IMR-90 (cell line): Measurements from ENCODE around the gene ACVR1B. TPM values are rescaled to one million over a fixed set of nuclear protein-coding genes. Genes with fewer than 3 reads are reported as not detected.
A peak's percentile ranks its signal among the peaks of the same experiment; 100 is the strongest.

Experiments used
- ATAC-seq: fragments of 200-7000 bp; cut with Tn5 transposase; 2 replicates; pipeline ENCODE4 v1.9.1; 2020; ENCODE audit warnings: low read depth, mild to moderate bottlenecking, moderate library complexity
- BruUV-seq: library from RNA; stranded (reverse); fragments of 400-500 nt; replicated peaks from 2 replicates; lab custom pipeline; 2021; lab: Mats Ljungman, UMichigan
- CTCF ChIA-PET: fragments of 300-600 bp; formaldehyde crosslinking; extraction: SDS; loops from one replicate; lab custom pipeline; 2021; ENCODE audit warnings: antibody characterized with exemption; lab: Yijun Ruan, JAX
- POLR2A ChIA-PET: fragments of 300-600 bp; sonication (Branson Sonifier 250); formaldehyde crosslinking; loops from one replicate; lab custom pipeline; 2022; ENCODE audit warnings: antibody characterized with exemption; ENCODE audit not compliant: unreplicated experiment; lab: Charles Lee
- DNase-seq: peaks from one replicate; pipeline ENCODE4 v3.0.0; 2013
- H2AFZ ChIP-seq: replicated peaks from 2 replicates; pipeline ENCODE3; 2013; ENCODE audit warnings: low read length, mild to moderate bottlenecking; ENCODE audit not compliant: poor library complexity
- H2AK5ac ChIP-seq: 2 replicates; pipeline ENCODE4 v1.6.1; 2013; ENCODE audit warnings: low read depth, low read length, inconsistent platforms
- H2AK9ac ChIP-seq: replicated peaks from 2 replicates; pipeline ENCODE3; 2013; ENCODE audit warnings: mild to moderate bottlenecking, low read depth, low read length, moderate library complexity; ENCODE audit not compliant: poor library complexity
- H2BK120ac ChIP-seq: 2 replicates; pipeline ENCODE4 v1.6.1; 2013; ENCODE audit warnings: low read depth, low read length, inconsistent platforms
- H2BK15ac ChIP-seq: 3 replicates; pipeline ENCODE4 v1.6.1; 2013; ENCODE audit warnings: low read depth, low read length, inconsistent platforms
- H2BK20ac ChIP-seq: 2 replicates; pipeline ENCODE4 v1.6.1; 2013; ENCODE audit warnings: low read depth, mild to moderate bottlenecking, inconsistent platforms, low read length, moderate library complexity
- H2BK5ac ChIP-seq: 2 replicates; pipeline ENCODE4 v1.6.1; 2013; ENCODE audit warnings: mild to moderate bottlenecking, low read depth, low read length, inconsistent platforms; ENCODE audit not compliant: poor library complexity, severe bottlenecking
- H3K14ac ChIP-seq: replicated peaks from 2 replicates; pipeline ENCODE4 v1.6.1; 2013; ENCODE audit warnings: low read depth, low read length, inconsistent platforms
- H3K18ac ChIP-seq: 2 replicates; pipeline ENCODE4 v1.6.1; 2013; ENCODE audit warnings: low read depth, low read length, control low read depth
- H3K23ac ChIP-seq: 2 replicates; pipeline ENCODE4 v1.6.1; 2013; ENCODE audit warnings: low read depth, low read length, inconsistent platforms
- H3K27ac ChIP-seq: 2 replicates; pipeline ENCODE4 v1.5.1; 2013; ENCODE audit warnings: mild to moderate bottlenecking, control low read depth, low read length; ENCODE audit not compliant: insufficient read depth
- H3K27me3 ChIP-seq: 2 replicates; pipeline ENCODE4 v1.6.1; 2013; ENCODE audit warnings: low read length; ENCODE audit not compliant: control insufficient read depth, insufficient read depth
- H3K36me3 ChIP-seq: 2 replicates; pipeline ENCODE4 v1.6.1; 2013; ENCODE audit warnings: low read length, mixed read lengths; ENCODE audit not compliant: control insufficient read depth, insufficient read depth
- H3K4ac ChIP-seq: 2 replicates; pipeline ENCODE4 v1.6.1; 2013; ENCODE audit warnings: low read depth, low read length, inconsistent platforms
- H3K4me1 ChIP-seq: 2 replicates; pipeline ENCODE4 v1.6.1; 2013; ENCODE audit warnings: low read length, mixed read lengths; ENCODE audit not compliant: control insufficient read depth, insufficient read depth
- H3K4me2 ChIP-seq: 2 replicates; pipeline ENCODE4 v1.6.1; 2013; ENCODE audit warnings: low read depth, mild to moderate bottlenecking, control low read depth, low read length, moderate library complexity
- H3K4me3 ChIP-seq: 2 replicates; pipeline ENCODE4 v1.5.1; 2013; ENCODE audit warnings: low read depth, mild to moderate bottlenecking, control low read depth, low read length, moderate library complexity; ENCODE audit not compliant: insufficient read depth
- H3K56ac ChIP-seq: 2 replicates; pipeline ENCODE4 v1.6.1; 2013; ENCODE audit warnings: low read length, inconsistent platforms; ENCODE audit not compliant: insufficient read depth; ENCODE audit errors: extremely low read depth
- H3K79me1 ChIP-seq, 2 experiments: 2 replicates each; pipeline ENCODE4 v1.6.1; 2013; ENCODE audit warnings: low read length in 2 of 2, inconsistent platforms in 1 of 2, low read depth in 1 of 2
- H3K9ac ChIP-seq: 2 replicates; pipeline ENCODE4 v1.6.1; 2013; ENCODE audit warnings: low read depth, low read length, control low read depth
- H3K9me1 ChIP-seq: 2 replicates; pipeline ENCODE4 v1.6.1; 2013; ENCODE audit warnings: low read length, inconsistent platforms; ENCODE audit not compliant: insufficient read depth
- H3K9me3 ChIP-seq: 2 replicates; pipeline ENCODE4 v1.6.1; 2013; ENCODE audit warnings: low read length; ENCODE audit not compliant: control insufficient read depth, insufficient read depth
- H4K20me1 ChIP-seq: 2 replicates; pipeline ENCODE4 v1.6.1; 2013; ENCODE audit warnings: low read length, inconsistent platforms; ENCODE audit not compliant: insufficient read depth
- H4K5ac ChIP-seq: 2 replicates; pipeline ENCODE4 v1.6.1; 2013; ENCODE audit warnings: mild to moderate bottlenecking, low read depth, low read length, control low read depth
- H4K8ac ChIP-seq, 2 experiments: 2 replicates each; pipeline ENCODE4 v1.6.1; 2013; ENCODE audit warnings: low read depth in 2 of 2, low read length in 2 of 2, control low read depth in 1 of 2, inconsistent platforms in 1 of 2
- H4K91ac ChIP-seq: 2 replicates; pipeline ENCODE4 v1.6.1; 2013; ENCODE audit warnings: low read depth, low read length, inconsistent platforms; ENCODE audit not compliant: insufficient read depth
- BHLHE40 ChIP-seq: fragments of 150-350 bp; IDR thresholded peaks from 2 replicates; pipeline ENCODE4 v1.6.1; 2016; ENCODE audit warnings: mild to moderate bottlenecking, low read depth, low read length
- CEBPB ChIP-seq: IDR thresholded peaks from 2 replicates; pipeline ENCODE4 v1.6.1; 2012; ENCODE audit warnings: low read depth, low read length, improper control_type of control experiment
- CHD1 ChIP-seq: IDR thresholded peaks from 2 replicates; pipeline ENCODE4 v1.6.1; 2012; ENCODE audit warnings: low read depth, low read length, improper control_type of control experiment
- ELK1 ChIP-seq: fragments of 150-350 bp; IDR thresholded peaks from 2 replicates; pipeline ENCODE4 v1.6.1; 2016; ENCODE audit warnings: low read depth, mild to moderate bottlenecking, low read length, moderate library complexity, borderline replicate concordance
- MAZ ChIP-seq: IDR thresholded peaks from 2 replicates; pipeline ENCODE4 v1.6.1; 2012; ENCODE audit warnings: low read depth, mild to moderate bottlenecking, low read length, improper control_type of control experiment, moderate library complexity, borderline replicate concordance
- MXI1 ChIP-seq: IDR thresholded peaks from 2 replicates; pipeline ENCODE4 v1.6.1; 2012; ENCODE audit warnings: low read depth, mild to moderate bottlenecking, low read length, moderate library complexity, borderline replicate concordance
- NFE2L2 ChIP-seq: fragments of 150-350 bp; IDR thresholded peaks from 2 replicates; pipeline ENCODE4 v1.6.1; 2016; ENCODE audit warnings: low read depth, mild to moderate bottlenecking, low read length
- POLR2A ChIP-seq: IDR thresholded peaks from 2 replicates; pipeline ENCODE4 v1.6.1; 2012; ENCODE audit warnings: mild to moderate bottlenecking, low read depth, low read length
- RAD21 ChIP-seq: IDR thresholded peaks from 2 replicates; pipeline ENCODE4 v1.6.1; 2012; ENCODE audit warnings: low read length, improper control_type of control experiment
- RFX5 ChIP-seq: IDR thresholded peaks from 2 replicates; pipeline ENCODE4 v1.8.0; 2012; ENCODE audit warnings: low read depth, mild to moderate bottlenecking, low read length, moderate library complexity
- WGBS, 2 experiments: methylation state at CpG; one replicate each; pipeline versions ENCODE4 v1.1.5 to v1.1.7; 2013; ENCODE audit warnings: missing lambda C conversion rate in 2 of 2; ENCODE audit not compliant: insufficient read length in 1 of 2; ENCODE audit errors: extremely low coverage in 2 of 2; 5-methylcytosine and 5-hydroxymethylcytosine counted together
- dilution Hi-C: fragments of 300-500 bp; cut with HindIII; formaldehyde crosslinking; loops from one replicate; pipeline ENCODE4 v1.14.3; 2018; ENCODE audit warnings: low sequenced_read_pairs; ENCODE audit not compliant: unreplicated experiment
- in situ Hi-C: fragments of 300-500 bp; cut with MboI; formaldehyde crosslinking; loops from 3 replicates; pipeline ENCODE4 v1.14.3; 2019; ENCODE audit warnings: low sequenced_read_pairs, inconsistent platforms, mixed read lengths
- intact Hi-C: fragments of 100-400 bp; cut with micrococcal nuclease; formaldehyde crosslinking; loops from 2 replicates; pipeline ENCODE4 v1.10.0; 2022
- polyA plus RNA-seq, 3 experiments: library from polyadenylated mRNA; depleted of rRNA; stranded (reverse); fragments of >200 nt; gene quantifications; 2 replicates each; pipeline ENCODE4 v1.2.3, GENCODE V29; 2012; ENCODE audit warnings: low replicate concordance in 1 of 3
- total RNA-seq: library from RNA; depleted of rRNA; stranded (reverse); fragments of >200 nt; gene quantifications from 2 replicates; pipeline ENCODE4 v1.2.3, GENCODE V29; 2012

Gene ACVR1B
- total and polyA plus RNA-seq, 2 of the 4 experiments (the other 2 are of a cell fraction), result 5.7 to 13.6 TPM

- Histone ChIP-seq H2BK15ac (no peak overlapping the region), H3K18ac (no peak overlapping the region), H3K27ac (no peak overlapping the region), H4K20me1 (no peaks in the 10 kb centered on the region; the same call in 1 of the 2 replicates), H3K4ac (peak overlapping the region; percentile 33; the same call in 1 of the 2 replicates), H3K4me1 (peaks cover 18% of the 10 kb centered on the region), H4K5ac (no peak overlapping the region), H4K8ac (peak overlapping the region in 1 of 2 experiments; percentile 26; a peak in 1 of 4 replicates), H2AK5ac (0 out of 2 replicates have a peak overlapping the region, but pooled peaks have one; percentile 28), H2BK20ac (no peak overlapping the region), H3K4me2 (peak overlapping the region; percentile 69), H3K9me1 (peaks cover 21% of the 10 kb centered on the region), H3K36me3 (peaks cover 17% of the 10 kb centered on the region; the same call in 1 of the 2 replicates), H3K23ac (peak overlapping the region; percentile 65; the same call in 1 of the 2 replicates), H2BK120ac (no peak overlapping the region), H2AK9ac (peak overlapping the region; percentile 87), H4K91ac (no peak overlapping the region; the same call in 1 of the 2 replicates), H3K14ac (peak overlapping the region; percentile 52), H2BK5ac (no peak overlapping the region), H3K9ac (peak overlapping the region; percentile 74), H3K56ac (peak overlapping the region; percentile 12; the same call in 1 of the 2 replicates), H3K4me3 (peak overlapping the region; percentile 59), H3K79me1 (peaks cover 3 to 36% of the 10 kb centered on the region in 2 experiments; a peak in 3 of 4 replicates), H3K27me3 (no peaks in the 10 kb centered on the region), H2AFZ (no peak overlapping the region), H3K9me3 (no peaks in the 10 kb centered on the region)
- ChIA-PET POLR2A (no interaction called here), CTCF (interaction anchor here (7.8 kb wide), 1 partner anchor 14 kb away, joined by 128 read pairs; no protein-coding TSS in a partner anchor)
- in situ Hi-C loops, result no loop called here
- no peak for TF ChIP-seq CEBPB
- no peak for TF ChIP-seq MAZ
- no peak for TF ChIP-seq ELK1
- TF ChIP-seq POLR2A, result no peak
- TF ChIP-seq CHD1, result no peak
- TF ChIP-seq MXI1, result no peak
- no peak for TF ChIP-seq RAD21
- TF ChIP-seq BHLHE40, result no peak
- no peak for TF ChIP-seq RFX5
- no peak for TF ChIP-seq NFE2L2
- no peak for DNase-seq
- no peak for ATAC-seq
- intact Hi-C loops, result no loop called here
- WGBS, 2 experiments, result no CpG with 5 or more reads among the region's 5 CpGs
- dilution Hi-C loops, result no loop called here
- no TSS peak for BruUV-seq
Measured at GRCh38 chr12:52007982-52008510, 56.5 kb downstream of the ACVR1B start.
